Upper lobe of left lung (tissue), 4 donors: ENCODE results near the gene TNC.

Experiments
- EP300 ChIP-seq, 4 donors: sonication (generic); formaldehyde crosslinking; IDR thresholded peaks; one replicate each; pipeline ENCODE4 v1.5.1; 2017; ENCODE audit warnings: antibody characterized with exemption in 4 of 4, control low read depth in 2 of 4
- POLR2A ChIP-seq, 4 donors: fragments of 450-650 bp; IDR thresholded peaks; one replicate each; pipeline ENCODE4 v1.5.1; 2016 to 2017; ENCODE audit warnings: antibody characterized with exemption in 4 of 4, mild to moderate bottlenecking in 2 of 4
- POLR2AphosphoS5 ChIP-seq, 2 donors: sonication (generic); formaldehyde crosslinking; IDR thresholded peaks; one replicate each; pipeline ENCODE4 v1.5.1; 2017; ENCODE audit warnings: antibody characterized with exemption in 2 of 2
- TF ChIP-seq, protein P1 (sequence below), 6 experiments: fragments of 450-650 bp in 4 of 6; fragments of 200-600 bp in 2 of 6; sonication (generic) in 2 of 6; IDR thresholded peaks; one replicate each; pipeline ENCODE4 v1.5.1; 2016 to 2019; ENCODE audit warnings: antibody characterized with exemption in 6 of 6

DNA sequence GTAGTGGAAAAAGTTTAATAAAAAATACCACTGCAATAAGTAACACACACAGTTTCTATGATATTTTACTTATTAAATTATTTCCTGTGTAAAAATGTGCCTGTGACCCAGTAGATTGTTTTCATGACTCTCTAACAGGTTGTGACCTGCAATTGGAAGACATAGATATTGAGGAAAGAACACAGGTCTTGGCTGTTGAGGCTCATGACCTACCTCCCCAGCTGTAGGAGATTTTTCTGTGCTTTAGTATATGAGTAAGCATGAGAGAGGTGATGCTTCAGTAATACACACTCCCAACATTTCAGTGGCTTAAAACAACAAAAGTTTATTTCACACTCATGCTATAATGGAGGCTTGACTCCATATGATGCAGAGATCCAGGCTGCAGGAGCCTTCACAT, 47.3 kb upstream of the TNC start:
- TF ChIP-seq POLR2A (IDR thresholded peaks at IDR 0.05) (no peak), POLR2AphosphoS5 (IDR thresholded peaks at IDR 0.05) (no peak), EP300 (IDR thresholded peaks at IDR 0.05) (no peak)
- TF ChIP-seq, protein P1, sequence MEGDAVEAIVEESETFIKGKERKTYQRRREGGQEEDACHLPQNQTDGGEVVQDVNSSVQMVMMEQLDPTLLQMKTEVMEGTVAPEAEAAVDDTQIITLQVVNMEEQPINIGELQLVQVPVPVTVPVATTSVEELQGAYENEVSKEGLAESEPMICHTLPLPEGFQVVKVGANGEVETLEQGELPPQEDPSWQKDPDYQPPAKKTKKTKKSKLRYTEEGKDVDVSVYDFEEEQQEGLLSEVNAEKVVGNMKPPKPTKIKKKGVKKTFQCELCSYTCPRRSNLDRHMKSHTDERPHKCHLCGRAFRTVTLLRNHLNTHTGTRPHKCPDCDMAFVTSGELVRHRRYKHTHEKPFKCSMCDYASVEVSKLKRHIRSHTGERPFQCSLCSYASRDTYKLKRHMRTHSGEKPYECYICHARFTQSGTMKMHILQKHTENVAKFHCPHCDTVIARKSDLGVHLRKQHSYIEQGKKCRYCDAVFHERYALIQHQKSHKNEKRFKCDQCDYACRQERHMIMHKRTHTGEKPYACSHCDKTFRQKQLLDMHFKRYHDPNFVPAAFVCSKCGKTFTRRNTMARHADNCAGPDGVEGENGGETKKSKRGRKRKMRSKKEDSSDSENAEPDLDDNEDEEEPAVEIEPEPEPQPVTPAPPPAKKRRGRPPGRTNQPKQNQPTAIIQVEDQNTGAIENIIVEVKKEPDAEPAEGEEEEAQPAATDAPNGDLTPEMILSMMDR (IDR thresholded peaks at IDR 0.05): no peak
